Activated naive CD8-positive, alpha-beta T cell (primary cell): ENCODE measurements around the gene KNG1.
"Not testable (repeated sequence)": the region's sequence is repeated elsewhere in the genome, so short reads cannot be mapped to it uniquely, and the experiment has no call there.

ENCODE experiments used
- H3K27ac Mint-ChIP-seq: one replicate; pipeline ENCODE4 v1.8.0; 2021; ENCODE audit warnings: mixed read lengths
- H3K27me3 Mint-ChIP-seq: one replicate; pipeline ENCODE4 v1.8.0; 2021; ENCODE audit warnings: mixed read lengths
- H3K36me3 Mint-ChIP-seq: one replicate; pipeline ENCODE4 v1.8.0; 2021; ENCODE audit warnings: mixed read lengths
- H3K4me1 Mint-ChIP-seq: one replicate; pipeline ENCODE4 v1.8.0; 2021; ENCODE audit warnings: low read depth, mixed read lengths
- H3K4me3 Mint-ChIP-seq: one replicate; pipeline ENCODE4 v1.8.0; 2021; ENCODE audit warnings: mild to moderate bottlenecking, mixed read lengths
- H3K9me3 Mint-ChIP-seq: one replicate; pipeline ENCODE4 v1.8.0; 2021; ENCODE audit warnings: low read depth, mixed read lengths

KNG1 gene

GRCh38 chr3:186717039-186717457 lies at the start of gene KNG1:
TSS of gene KNG1 (plus strand) at chr3:186717359. CDS start at chr3:186717543, 184 bp downstream.
- Mint-ChIP-seq H3K27ac (no peak within 1 kb of the TSS), H3K27me3 (no peaks in the 10 kb centered on the region), H3K36me3 (peaks cover 2% of the 10 kb centered on the region), H3K4me1 (peaks cover 3% of the 10 kb centered on the region), H3K4me3 (no peak within 1 kb of the TSS), H3K9me3 (no peaks in the 10 kb centered on the region)

GRCh38 chr3:186668426-186668825 lies 48.7 kb upstream of the KNG1 start:
- Mint-ChIP-seq H3K4me1 (peaks cover 11% of the 10 kb centered on the region), H3K9me3 (no peaks in the 10 kb centered on the region), H3K27me3 (peaks cover 3% of the 10 kb centered on the region), H3K4me3 (no peak overlapping the region), H3K27ac (no peak overlapping the region), H3K36me3 (no peaks in the 10 kb centered on the region)

DNA sequence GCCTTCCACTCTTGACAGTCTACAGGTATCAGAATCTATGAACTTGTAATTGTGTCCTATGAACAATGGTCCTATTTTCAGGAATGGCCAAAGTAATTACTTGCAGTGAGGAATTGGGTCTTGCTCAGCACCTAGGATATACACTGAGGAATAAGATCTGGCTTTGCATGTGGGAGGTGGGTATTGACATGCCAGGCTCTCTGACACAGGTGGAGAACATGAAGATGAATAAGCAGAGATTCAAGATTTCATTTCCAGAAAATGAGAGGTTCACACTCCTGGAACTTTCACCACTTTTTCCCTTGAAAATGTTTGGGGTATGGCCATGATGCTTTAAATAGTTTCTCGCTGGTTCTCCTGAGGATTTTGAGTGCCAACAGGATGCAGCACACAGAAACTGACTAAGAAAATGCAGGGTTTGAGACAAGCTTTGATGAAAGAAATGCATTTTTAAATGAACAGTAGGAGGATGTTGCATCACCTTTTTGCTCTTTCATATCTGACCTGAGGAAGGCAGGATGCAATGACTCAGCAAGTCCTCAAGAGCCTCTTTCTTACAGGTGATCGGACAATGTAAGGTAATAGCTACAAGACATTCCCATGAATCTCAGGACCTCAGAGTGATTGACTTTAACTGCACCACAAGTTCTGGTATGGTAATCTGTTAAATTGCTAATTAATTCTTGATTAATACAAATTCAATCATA lies 47.6 kb upstream of the KNG1 start:
- Mint-ChIP-seq H3K9me3 (no peaks in the 10 kb centered on the region), H3K27ac (no peak overlapping the region), H3K36me3 (no peaks in the 10 kb centered on the region), H3K4me1 (peaks cover 11% of the 10 kb centered on the region), H3K4me3 (no peak overlapping the region), H3K27me3 (peaks cover 4% of the 10 kb centered on the region)

GRCh38 chr3:186670155-186670554 lies 47.0 kb upstream of the KNG1 start:
- H3K4me3 Mint-ChIP-seq = no peak overlapping the region
- no peak overlapping the region for H3K27ac Mint-ChIP-seq

GRCh38 chr3:186671051-186671450 lies 46.1 kb upstream of the KNG1 start:
- H3K36me3 Mint-ChIP-seq = no peaks in the 10 kb centered on the region
- no peak overlapping the region for H3K27ac Mint-ChIP-seq
- H3K4me3 Mint-ChIP-seq = no peak overlapping the region
- H3K4me1 Mint-ChIP-seq = peaks cover 11% of the 10 kb centered on the region
- no peaks in the 10 kb centered on the region for H3K9me3 Mint-ChIP-seq
- H3K27me3 Mint-ChIP-seq = peaks cover 9% of the 10 kb centered on the region

More at GRCh38 chr3:186670155-186670554, 47.0 kb upstream of the KNG1 start:
- Mint-ChIP-seq H3K36me3 (no peaks in the 10 kb centered on the region), H3K4me1 (peaks cover 11% of the 10 kb centered on the region), H3K27me3 (peaks cover 8% of the 10 kb centered on the region), H3K9me3 (no peaks in the 10 kb centered on the region)

DNA sequence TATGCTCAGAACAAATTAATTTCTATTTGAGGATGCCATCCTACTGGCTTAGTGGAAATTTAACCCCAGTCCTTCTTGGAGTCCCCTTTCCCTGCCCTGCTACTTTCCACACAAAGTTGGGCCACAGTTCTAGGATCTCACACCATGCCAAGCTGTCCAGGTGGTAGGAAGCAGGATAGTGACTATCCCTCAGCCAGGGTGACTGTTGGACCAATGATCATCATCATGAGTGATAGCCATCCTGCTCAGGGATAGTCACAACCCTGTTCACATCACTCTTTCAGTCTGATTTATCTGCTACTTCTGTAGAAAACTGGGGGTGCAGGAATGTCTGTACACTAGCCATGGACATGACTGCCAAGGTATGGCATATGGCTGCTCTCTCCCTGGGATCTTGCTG lies 38.6 kb upstream of the KNG1 start:
- Mint-ChIP-seq H3K27me3 (peaks cover 30% of the 10 kb centered on the region), H3K27ac (no peak overlapping the region), H3K4me3 (no peak overlapping the region), H3K4me1 (no peaks in the 10 kb centered on the region), H3K9me3 (no peaks in the 10 kb centered on the region), H3K36me3 (no peaks in the 10 kb centered on the region)

- H3K27ac Mint-ChIP-seq = no peak overlapping the region
- no peak overlapping the region for H3K4me3 Mint-ChIP-seq
- H3K27me3 Mint-ChIP-seq = peaks cover 28% of the 10 kb centered on the region
- no peaks in the 10 kb centered on the region for H3K36me3 Mint-ChIP-seq
- H3K4me1 Mint-ChIP-seq = no peaks in the 10 kb centered on the region
- H3K9me3 Mint-ChIP-seq = no peaks in the 10 kb centered on the region
Observed at GRCh38 chr3:186679151-186679550, 38.0 kb upstream of the KNG1 start.

DNA sequence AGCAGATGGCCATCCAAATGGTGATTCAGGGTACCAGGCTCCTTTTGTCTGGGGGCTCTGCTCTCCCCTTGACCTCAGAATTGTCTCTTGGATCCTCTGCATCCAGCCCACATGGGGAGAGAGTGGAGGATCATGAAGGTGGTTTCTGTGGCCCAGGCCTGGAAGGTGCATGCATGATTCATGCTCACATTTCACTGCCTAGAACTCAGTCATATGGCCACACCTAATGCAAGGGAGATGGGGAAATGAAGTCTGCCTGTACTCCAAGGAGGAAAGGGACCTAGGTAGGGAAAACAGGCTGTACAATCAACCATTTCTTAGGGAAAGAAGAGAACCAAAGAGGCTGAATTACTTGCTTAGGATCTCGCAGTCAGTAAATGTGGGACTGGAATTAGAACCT lies 36.3 kb upstream of the KNG1 start:
- Mint-ChIP-seq H3K36me3 (no peaks in the 10 kb centered on the region), H3K4me1 (no peaks in the 10 kb centered on the region), H3K4me3 (no peak overlapping the region), H3K27me3 (peaks cover 30% of the 10 kb centered on the region), H3K27ac (no peak overlapping the region), H3K9me3 (peaks cover 8% of the 10 kb centered on the region)

GRCh38 chr3:186682812-186683211 lies 34.3 kb upstream of the KNG1 start:
- H3K4me3 Mint-ChIP-seq = no peak overlapping the region
- peaks cover 22% of the 10 kb centered on the region for H3K27me3 Mint-ChIP-seq
- H3K9me3 Mint-ChIP-seq = peaks cover 8% of the 10 kb centered on the region
- H3K27ac Mint-ChIP-seq = no peak overlapping the region
- H3K36me3 Mint-ChIP-seq = no peaks in the 10 kb centered on the region
- H3K4me1 Mint-ChIP-seq = no peaks in the 10 kb centered on the region

DNA sequence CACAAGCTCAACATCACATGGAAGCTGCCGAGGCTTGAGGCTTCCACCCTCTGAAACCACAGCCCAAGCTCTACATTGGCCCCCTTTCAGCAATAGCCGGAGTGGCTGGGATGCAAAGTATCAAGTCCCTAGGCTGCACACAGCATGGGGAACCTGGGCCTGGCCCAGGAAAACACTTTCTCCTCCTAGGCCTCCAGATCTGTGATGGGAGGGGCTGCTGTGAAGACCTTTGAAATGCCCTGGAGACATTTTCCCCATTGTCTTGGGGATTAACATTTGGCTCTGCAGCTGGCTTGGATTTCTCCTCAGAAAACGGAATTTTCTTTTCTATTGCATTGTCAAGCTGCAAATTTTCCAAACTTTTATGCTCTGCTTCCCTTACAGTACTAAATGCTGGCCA lies 33.2 kb upstream of the KNG1 start:
- no peak overlapping the region for H3K27ac Mint-ChIP-seq
- no peaks in the 10 kb centered on the region for H3K4me1 Mint-ChIP-seq
- peaks cover 8% of the 10 kb centered on the region for H3K9me3 Mint-ChIP-seq
- H3K36me3 Mint-ChIP-seq = no peaks in the 10 kb centered on the region
- H3K27me3 Mint-ChIP-seq = peaks cover 17% of the 10 kb centered on the region
- no peak overlapping the region for H3K4me3 Mint-ChIP-seq

DNA sequence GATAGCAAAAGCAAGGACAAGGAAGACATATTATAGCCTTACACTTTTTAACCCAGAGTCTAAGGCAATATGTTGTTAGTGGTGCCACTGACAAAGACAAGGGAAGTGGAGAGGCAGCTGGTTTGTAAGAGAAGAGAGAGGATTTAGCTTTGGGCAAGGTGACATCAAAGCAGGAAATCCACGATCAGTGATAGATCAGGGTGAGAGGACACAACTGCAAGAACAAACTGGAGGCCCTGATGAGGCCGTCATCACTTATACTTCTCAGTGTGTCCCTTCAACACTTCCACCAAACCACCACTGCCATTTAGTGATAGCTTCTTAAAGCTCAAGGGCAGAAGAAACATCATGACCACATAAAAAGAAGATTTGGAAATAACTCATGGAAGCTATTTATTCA lies 30.7 kb upstream of the KNG1 start:
- not testable (repeated sequence) for H3K4me1 Mint-ChIP-seq, H3K9me3 Mint-ChIP-seq, H3K4me3 Mint-ChIP-seq, H3K27ac Mint-ChIP-seq, H3K36me3 Mint-ChIP-seq
- H3K27me3 Mint-ChIP-seq = peaks cover 14% of the 10 kb centered on the region

GRCh38 chr3:186687120-186687651 lies 30.0 kb upstream of the KNG1 start:
- no peak overlapping the region for H3K27ac Mint-ChIP-seq
- peaks cover 17% of the 10 kb centered on the region for H3K27me3 Mint-ChIP-seq
- no peaks in the 10 kb centered on the region for H3K36me3 Mint-ChIP-seq
- no peaks in the 10 kb centered on the region for H3K4me1 Mint-ChIP-seq
- H3K4me3 Mint-ChIP-seq = no peak overlapping the region
- peaks cover 8% of the 10 kb centered on the region for H3K9me3 Mint-ChIP-seq

GRCh38 chr3:186690304-186690703 lies 26.9 kb upstream of the KNG1 start:
- H3K36me3 Mint-ChIP-seq, H3K4me3 Mint-ChIP-seq, H3K9me3 Mint-ChIP-seq, H3K4me1 Mint-ChIP-seq, H3K27ac Mint-ChIP-seq: not testable (repeated sequence)
- peaks cover 11% of the 10 kb centered on the region for H3K27me3 Mint-ChIP-seq

- H3K4me1 Mint-ChIP-seq = no peaks in the 10 kb centered on the region
- peaks cover 6% of the 10 kb centered on the region for H3K27me3 Mint-ChIP-seq
- no peak overlapping the region for H3K27ac Mint-ChIP-seq
- H3K36me3 Mint-ChIP-seq = no peaks in the 10 kb centered on the region
- H3K4me3 Mint-ChIP-seq = no peak overlapping the region
- H3K9me3 Mint-ChIP-seq = no peaks in the 10 kb centered on the region
Observed at GRCh38 chr3:186691676-186692075, 25.5 kb upstream of the KNG1 start.

- H3K36me3 Mint-ChIP-seq = no peaks in the 10 kb centered on the region
- no peak overlapping the region for H3K27ac Mint-ChIP-seq
- H3K4me1 Mint-ChIP-seq = no peaks in the 10 kb centered on the region
- no peaks in the 10 kb centered on the region for H3K9me3 Mint-ChIP-seq
- no peak overlapping the region for H3K4me3 Mint-ChIP-seq
- peaks cover 6% of the 10 kb centered on the region for H3K27me3 Mint-ChIP-seq
Observed at GRCh38 chr3:186693843-186694242, 23.3 kb upstream of the KNG1 start.
